Measurements from ENCODE around the gene PARP11. TPM values are rescaled to one million over a fixed set of nuclear protein-coding genes. Genes with fewer than 3 reads are reported as not detected.

The PARP11 gene
- total RNA-seq, 1 donor from 2014 or later, result 8.7 TPM

GRCh38 chr12:3790642-3791041 lies 82.6 kb downstream of the PARP11 start:
- DNase-seq (ENCODE audit: extremely low spot score, unreplicated experiment), result no peak
- H3K4me3 Mint-ChIP-seq (ENCODE audit: unreplicated experiment), result no peak overlapping the region
- no peaks in the 10 kb centered on the region for H3K4me1 Mint-ChIP-seq (ENCODE audit: unreplicated experiment)
- no peaks in the 10 kb centered on the region for H3K36me3 Mint-ChIP-seq (ENCODE audit: unreplicated experiment)
- TF ChIP-seq CTCF (IDR thresholded peaks at IDR 0.05), result no peak
- peaks cover 8% of the 10 kb centered on the region for H3K27me3 Mint-ChIP-seq (ENCODE audit: unreplicated experiment)
- H3K9me3 Mint-ChIP-seq (ENCODE audit: unreplicated experiment), result peaks cover 4% of the 10 kb centered on the region
- H3K27ac Mint-ChIP-seq (ENCODE audit: unreplicated experiment), result no peak overlapping the region

DNA sequence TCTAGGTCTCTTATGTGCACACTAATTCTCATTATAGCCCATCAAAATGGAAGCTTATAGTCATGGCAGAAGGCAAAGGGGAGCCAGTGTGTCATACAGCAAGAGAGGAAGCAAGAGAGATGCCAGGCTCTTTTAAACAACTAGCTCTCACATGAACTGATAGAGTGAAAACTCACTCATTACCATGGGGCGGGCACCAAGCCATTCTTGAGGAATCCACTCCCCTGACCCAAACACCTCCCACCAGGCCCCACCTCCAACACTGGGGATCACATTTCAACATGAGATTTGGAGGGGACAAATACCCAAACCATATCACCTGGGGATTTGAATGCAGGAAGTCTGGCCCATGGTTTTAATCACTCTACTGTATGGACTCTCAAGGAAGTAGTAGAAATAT lies 83.4 kb downstream of the PARP11 start:
- Mint-ChIP-seq H3K27ac (ENCODE audit: unreplicated experiment) (no peak overlapping the region), H3K27me3 (ENCODE audit: unreplicated experiment) (peaks cover 8% of the 10 kb centered on the region), H3K4me3 (ENCODE audit: unreplicated experiment) (no peak overlapping the region), H3K36me3 (ENCODE audit: unreplicated experiment) (no peaks in the 10 kb centered on the region), H3K4me1 (ENCODE audit: unreplicated experiment) (no peaks in the 10 kb centered on the region), H3K9me3 (ENCODE audit: unreplicated experiment) (peaks cover 4% of the 10 kb centered on the region)
- no peak for DNase-seq (ENCODE audit: extremely low spot score, unreplicated experiment)
- TF ChIP-seq CTCF (IDR thresholded peaks at IDR 0.05), result no peak

DNA sequence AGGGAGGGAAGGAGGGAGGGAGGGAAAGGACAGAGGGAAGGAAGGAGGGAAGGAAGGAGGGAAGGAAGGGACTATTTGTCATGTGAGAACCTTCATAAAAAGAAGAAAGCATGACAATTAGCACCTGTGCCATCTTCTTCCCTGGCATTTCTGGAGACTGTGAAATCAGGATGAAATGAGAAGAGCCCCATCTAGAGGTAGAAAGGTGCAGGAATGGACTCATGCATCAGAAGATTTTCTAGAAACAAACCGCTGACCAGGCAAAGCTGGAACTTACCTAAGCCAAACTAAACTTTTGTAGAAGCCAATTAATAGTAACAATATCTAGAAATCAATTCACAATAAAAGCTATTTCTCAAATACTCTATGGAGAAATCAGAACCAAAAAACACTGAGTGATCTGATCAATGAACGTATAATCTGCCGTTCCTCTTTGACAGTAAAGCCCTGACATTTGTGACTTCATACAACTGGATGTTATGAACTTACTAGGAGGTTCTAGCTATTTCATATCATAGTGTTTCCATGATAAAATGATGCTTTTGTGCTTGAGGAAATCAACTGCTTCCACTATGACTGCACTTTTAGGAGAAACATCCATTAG lies 95.9 kb downstream of the PARP11 start:
- Mint-ChIP-seq H3K27me3 (ENCODE audit: unreplicated experiment) (peaks cover 19% of the 10 kb centered on the region), H3K36me3 (ENCODE audit: unreplicated experiment) (no peaks in the 10 kb centered on the region), H3K27ac (ENCODE audit: unreplicated experiment) (no peak overlapping the region), H3K9me3 (ENCODE audit: unreplicated experiment) (no peaks in the 10 kb centered on the region), H3K4me3 (ENCODE audit: unreplicated experiment) (no peak overlapping the region), H3K4me1 (ENCODE audit: unreplicated experiment) (no peaks in the 10 kb centered on the region)
- TF ChIP-seq CTCF (IDR thresholded peaks at IDR 0.05), result peak; percentile 66
- no peak for DNase-seq (ENCODE audit: extremely low spot score, unreplicated experiment)

DNA sequence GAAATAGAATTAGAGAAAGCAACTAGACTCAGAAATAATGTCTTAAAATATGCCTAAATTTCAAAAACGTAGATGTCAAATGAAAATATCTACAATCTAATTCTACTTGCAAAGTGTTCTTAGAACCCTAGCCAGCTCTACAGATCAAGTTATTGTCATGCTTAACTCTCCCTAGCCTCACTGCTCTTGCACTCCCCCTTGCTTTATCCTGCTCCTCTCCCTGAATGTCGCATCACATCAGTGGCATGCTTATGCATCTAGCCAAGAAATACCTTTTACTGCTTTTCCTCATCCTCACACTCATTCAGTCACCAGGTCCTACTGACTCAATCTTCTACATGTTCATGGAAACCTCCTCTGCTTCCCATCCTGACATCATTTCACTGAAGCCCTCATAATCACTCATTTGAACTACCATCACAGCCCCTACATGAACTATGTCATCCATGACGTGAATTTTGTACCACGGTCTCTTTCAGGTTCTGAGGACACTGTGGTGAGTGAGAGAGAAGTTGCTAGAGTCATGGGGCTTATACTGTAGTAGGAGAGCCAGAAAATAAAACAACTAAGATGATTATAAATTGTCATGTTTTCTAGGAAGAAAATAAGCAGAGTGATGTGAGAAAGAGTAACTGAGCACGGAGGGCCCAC lies 97.7 kb downstream of the PARP11 start:
- H3K9me3 Mint-ChIP-seq (ENCODE audit: unreplicated experiment), result no peaks in the 10 kb centered on the region
- H3K27me3 Mint-ChIP-seq (ENCODE audit: unreplicated experiment), result peaks cover 12% of the 10 kb centered on the region
- no peak overlapping the region for H3K27ac Mint-ChIP-seq (ENCODE audit: unreplicated experiment)
- H3K36me3 Mint-ChIP-seq (ENCODE audit: unreplicated experiment), result no peaks in the 10 kb centered on the region
- H3K4me1 Mint-ChIP-seq (ENCODE audit: unreplicated experiment), result no peaks in the 10 kb centered on the region
- H3K4me3 Mint-ChIP-seq (ENCODE audit: unreplicated experiment), result no peak overlapping the region
- DNase-seq (ENCODE audit: extremely low spot score, unreplicated experiment), result no peak
- TF ChIP-seq CTCF (IDR thresholded peaks at IDR 0.05), result no peak

GRCh38 chr12:3772380-3772779 lies 100.8 kb downstream of the PARP11 start:
- H3K4me3 Mint-ChIP-seq (ENCODE audit: unreplicated experiment), result no peak overlapping the region
- TF ChIP-seq CTCF (IDR thresholded peaks at IDR 0.05), result no peak
- no peaks in the 10 kb centered on the region for H3K27me3 Mint-ChIP-seq (ENCODE audit: unreplicated experiment)
- no peaks in the 10 kb centered on the region for H3K36me3 Mint-ChIP-seq (ENCODE audit: unreplicated experiment)
- DNase-seq (ENCODE audit: extremely low spot score, unreplicated experiment), result no peak
- H3K27ac Mint-ChIP-seq (ENCODE audit: unreplicated experiment), result no peak overlapping the region
- H3K9me3 Mint-ChIP-seq (ENCODE audit: unreplicated experiment), result no peaks in the 10 kb centered on the region
- H3K4me1 Mint-ChIP-seq (ENCODE audit: unreplicated experiment), result no peaks in the 10 kb centered on the region
